WTC11 (cell line): ENCODE results near the gene RPL13A. TPM values are rescaled to one million over a fixed set of nuclear protein-coding genes. Genes with fewer than 3 reads are reported as not detected.

Experiments used
- CBFB ChIP-seq: sonication (generic); formaldehyde crosslinking; IDR thresholded peaks from 2 replicates; pipeline ENCODE4 v1.8.1; 2022; ENCODE audit warnings: mild to moderate bottlenecking, low read depth, missing genetic modification reagents
- EMX1 ChIP-seq: fragments of 250-450 bp; sonication (Bioruptor Pico); IDR thresholded peaks from 2 replicates; pipeline ENCODE4 v1.8.0; 2021; ENCODE audit warnings: mild to moderate bottlenecking
- ESRRA ChIP-seq: sonication (generic); formaldehyde crosslinking; IDR thresholded peaks from 2 replicates; pipeline ENCODE4 v1.8.1; 2022; ENCODE audit warnings: mild to moderate bottlenecking, missing genetic modification reagents, borderline replicate concordance
- FOXK1 ChIP-seq: sonication (generic); formaldehyde crosslinking; IDR thresholded peaks from 2 replicates; pipeline ENCODE4 v1.8.0; 2022; ENCODE audit warnings: mild to moderate bottlenecking, moderate library complexity, missing genetic modification reagents
- GTF2I ChIP-seq: fragments of 250-450 bp; sonication (Bioruptor Pico); conservative IDR thresholded peaks from 2 replicates; pipeline ENCODE4 v1.4.0; 2021; ENCODE audit warnings: mild to moderate bottlenecking
- NFATC4 ChIP-seq: fragments of 250-450 bp; sonication (Bioruptor Pico); IDR thresholded peaks from 2 replicates; pipeline ENCODE4 v1.9.0; 2021; ENCODE audit warnings: mild to moderate bottlenecking
- NR1H2 ChIP-seq: sonication (generic); formaldehyde crosslinking; IDR thresholded peaks from 2 replicates; pipeline ENCODE4 v1.9.0; 2021; ENCODE audit warnings: mild to moderate bottlenecking, moderate library complexity, missing genetic modification reagents
- OVOL2 ChIP-seq: fragments of 250-450 bp; sonication (Bioruptor Pico); IDR thresholded peaks from 2 replicates; pipeline ENCODE4 v1.9.0; 2021; ENCODE audit warnings: mild to moderate bottlenecking, borderline replicate concordance
- ZBTB21 ChIP-seq: sonication (generic); formaldehyde crosslinking; IDR thresholded peaks from 2 replicates; pipeline ENCODE4 v1.8.1; 2023; ENCODE audit warnings: mild to moderate bottlenecking, missing genetic modification reagents, borderline replicate concordance
- ZNF219 ChIP-seq: sonication (generic); formaldehyde crosslinking; IDR thresholded peaks from 2 replicates; pipeline ENCODE4 v1.8.0; 2023; ENCODE audit warnings: missing genetic modification reagents, mild to moderate bottlenecking, borderline replicate concordance
- total RNA-seq: library from RNA; stranded (reverse); gene quantifications from 3 replicates; pipeline ENCODE4 v1.2.3, GENCODE V29; 2021
- TF ChIP-seq, protein P1 (sequence below): fragments of 250-450 bp; sonication (Bioruptor Pico); IDR thresholded peaks from 2 replicates; pipeline ENCODE4 v1.9.0; 2021; ENCODE audit warnings: mild to moderate bottlenecking
- TF ChIP-seq, protein P2 (sequence below): sonication (generic); formaldehyde crosslinking; IDR thresholded peaks from 2 replicates; pipeline ENCODE4 v1.8.1; 2022; ENCODE audit warnings: mild to moderate bottlenecking, missing genetic modification reagents, moderate library complexity, borderline replicate concordance
- TF ChIP-seq, protein P3 (sequence below): sonication (generic); formaldehyde crosslinking; conservative IDR thresholded peaks from 2 replicates; pipeline ENCODE4 v1.8.1; 2022; ENCODE audit warnings: mild to moderate bottlenecking, missing genetic modification reagents
- TF ChIP-seq, protein P4 (sequence below): sonication (generic); formaldehyde crosslinking; IDR thresholded peaks from 2 replicates; pipeline ENCODE4 v1.8.0; 2022; ENCODE audit warnings: mild to moderate bottlenecking, missing genetic modification reagents
- TF ChIP-seq, protein P5 (sequence below): sonication (generic); formaldehyde crosslinking; IDR thresholded peaks from 2 replicates; pipeline ENCODE4 v1.8.1; 2023; ENCODE audit warnings: mild to moderate bottlenecking, missing genetic modification reagents, moderate library complexity
- TF ChIP-seq, protein P6 (sequence below): fragments of 250-450 bp; sonication (Bioruptor Pico); IDR thresholded peaks from 2 replicates; pipeline ENCODE4 v2.1.2; 2022; ENCODE audit warnings: mild to moderate bottlenecking, moderate library complexity
- TF ChIP-seq, protein P7 (sequence below): sonication (generic); formaldehyde crosslinking; IDR thresholded peaks from 2 replicates; pipeline ENCODE4 v1.8.0; 2023; ENCODE audit warnings: mild to moderate bottlenecking, missing genetic modification reagents
- TF ChIP-seq, protein P8 (sequence below): sonication (generic); formaldehyde crosslinking; IDR thresholded peaks from 2 replicates; pipeline ENCODE4 v1.8.0; 2023; ENCODE audit warnings: missing genetic modification reagents, mild to moderate bottlenecking, borderline replicate concordance
- TF ChIP-seq, protein P9 (sequence below): fragments of 250-450 bp; sonication (Bioruptor Pico); IDR thresholded peaks from 2 replicates; pipeline ENCODE4 v1.9.0; 2021; ENCODE audit warnings: mild to moderate bottlenecking, borderline replicate concordance

Gene RPL13A
- total RNA-seq, 1 experiment from 2014 or later = 3,861 TPM

DNA sequence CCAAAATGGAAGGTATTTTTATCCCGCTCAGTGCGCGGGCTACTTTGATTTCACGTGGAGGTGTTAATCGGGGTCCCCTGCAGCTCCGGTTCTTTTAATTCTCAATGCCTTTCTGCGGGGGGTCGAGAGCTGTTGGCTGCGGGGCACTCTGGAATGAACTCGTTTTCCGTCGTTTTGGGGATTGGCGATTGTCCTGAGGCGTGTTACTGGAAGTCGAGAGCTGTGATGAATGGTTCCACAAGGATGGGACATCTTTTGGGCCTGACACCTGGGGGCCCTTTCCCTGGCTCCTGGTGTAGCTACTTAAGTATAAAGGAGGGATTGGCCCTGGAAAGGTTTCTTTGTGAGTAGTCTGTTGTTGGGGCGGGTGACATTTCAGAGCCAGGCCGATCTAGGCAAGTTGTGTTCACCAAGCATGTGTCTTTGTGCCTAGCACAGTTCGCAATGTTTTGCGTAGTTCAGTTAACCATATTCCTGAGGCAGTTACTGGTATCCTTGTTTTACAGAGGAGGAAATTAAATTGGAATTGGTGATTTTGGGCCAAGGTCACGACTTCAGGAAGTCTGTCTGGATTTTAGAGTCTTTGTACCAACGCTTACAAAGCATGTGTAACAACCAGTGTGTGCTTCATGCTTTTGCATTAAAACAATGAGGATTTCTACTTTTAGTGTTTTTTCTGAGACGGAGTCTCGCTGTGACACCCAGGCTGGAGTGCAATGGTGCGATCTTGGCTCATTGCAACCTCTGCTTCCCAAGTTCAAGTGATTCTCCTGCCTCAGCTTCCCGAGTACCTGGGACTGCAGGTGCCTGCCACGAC is 846 bp downstream of the RPL13A start (continued):
- TF ChIP-seq, protein P1, sequence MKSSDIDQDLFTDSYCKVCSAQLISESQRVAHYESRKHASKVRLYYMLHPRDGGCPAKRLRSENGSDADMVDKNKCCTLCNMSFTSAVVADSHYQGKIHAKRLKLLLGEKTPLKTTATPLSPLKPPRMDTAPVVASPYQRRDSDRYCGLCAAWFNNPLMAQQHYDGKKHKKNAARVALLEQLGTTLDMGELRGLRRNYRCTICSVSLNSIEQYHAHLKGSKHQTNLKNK (CRISPR knock-in tag) = no peak
- no peak for TF ChIP-seq FOXK1 (CRISPR knock-in tag)
- TF ChIP-seq NR1H2 (CRISPR knock-in tag) = no peak
- TF ChIP-seq, protein P2, sequence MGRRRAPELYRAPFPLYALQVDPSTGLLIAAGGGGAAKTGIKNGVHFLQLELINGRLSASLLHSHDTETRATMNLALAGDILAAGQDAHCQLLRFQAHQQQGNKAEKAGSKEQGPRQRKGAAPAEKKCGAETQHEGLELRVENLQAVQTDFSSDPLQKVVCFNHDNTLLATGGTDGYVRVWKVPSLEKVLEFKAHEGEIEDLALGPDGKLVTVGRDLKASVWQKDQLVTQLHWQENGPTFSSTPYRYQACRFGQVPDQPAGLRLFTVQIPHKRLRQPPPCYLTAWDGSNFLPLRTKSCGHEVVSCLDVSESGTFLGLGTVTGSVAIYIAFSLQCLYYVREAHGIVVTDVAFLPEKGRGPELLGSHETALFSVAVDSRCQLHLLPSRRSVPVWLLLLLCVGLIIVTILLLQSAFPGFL (CRISPR knock-in tag) = no peak
- TF ChIP-seq, protein P3, sequence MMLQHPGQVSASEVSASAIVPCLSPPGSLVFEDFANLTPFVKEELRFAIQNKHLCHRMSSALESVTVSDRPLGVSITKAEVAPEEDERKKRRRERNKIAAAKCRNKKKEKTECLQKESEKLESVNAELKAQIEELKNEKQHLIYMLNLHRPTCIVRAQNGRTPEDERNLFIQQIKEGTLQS (CRISPR knock-in tag) = no peak
- TF ChIP-seq, protein P4, sequence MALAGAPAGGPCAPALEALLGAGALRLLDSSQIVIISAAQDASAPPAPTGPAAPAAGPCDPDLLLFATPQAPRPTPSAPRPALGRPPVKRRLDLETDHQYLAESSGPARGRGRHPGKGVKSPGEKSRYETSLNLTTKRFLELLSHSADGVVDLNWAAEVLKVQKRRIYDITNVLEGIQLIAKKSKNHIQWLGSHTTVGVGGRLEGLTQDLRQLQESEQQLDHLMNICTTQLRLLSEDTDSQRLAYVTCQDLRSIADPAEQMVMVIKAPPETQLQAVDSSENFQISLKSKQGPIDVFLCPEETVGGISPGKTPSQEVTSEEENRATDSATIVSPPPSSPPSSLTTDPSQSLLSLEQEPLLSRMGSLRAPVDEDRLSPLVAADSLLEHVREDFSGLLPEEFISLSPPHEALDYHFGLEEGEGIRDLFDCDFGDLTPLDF (CRISPR knock-in tag) = no peak
- TF ChIP-seq EMX1 (CRISPR knock-in tag) = peak; percentile 88; the same call in 1 of the 2 replicates
- TF ChIP-seq CBFB (CRISPR knock-in tag) = no peak
- no peak for TF ChIP-seq ESRRA (CRISPR knock-in tag)
- no peak for TF ChIP-seq NFATC4
- TF ChIP-seq ZNF219 (CRISPR knock-in tag) = no peak
- TF ChIP-seq, protein P5, sequence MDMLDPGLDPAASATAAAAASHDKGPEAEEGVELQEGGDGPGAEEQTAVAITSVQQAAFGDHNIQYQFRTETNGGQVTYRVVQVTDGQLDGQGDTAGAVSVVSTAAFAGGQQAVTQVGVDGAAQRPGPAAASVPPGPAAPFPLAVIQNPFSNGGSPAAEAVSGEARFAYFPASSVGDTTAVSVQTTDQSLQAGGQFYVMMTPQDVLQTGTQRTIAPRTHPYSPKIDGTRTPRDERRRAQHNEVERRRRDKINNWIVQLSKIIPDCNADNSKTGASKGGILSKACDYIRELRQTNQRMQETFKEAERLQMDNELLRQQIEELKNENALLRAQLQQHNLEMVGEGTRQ (CRISPR knock-in tag) = no peak
- TF ChIP-seq, protein P6, sequence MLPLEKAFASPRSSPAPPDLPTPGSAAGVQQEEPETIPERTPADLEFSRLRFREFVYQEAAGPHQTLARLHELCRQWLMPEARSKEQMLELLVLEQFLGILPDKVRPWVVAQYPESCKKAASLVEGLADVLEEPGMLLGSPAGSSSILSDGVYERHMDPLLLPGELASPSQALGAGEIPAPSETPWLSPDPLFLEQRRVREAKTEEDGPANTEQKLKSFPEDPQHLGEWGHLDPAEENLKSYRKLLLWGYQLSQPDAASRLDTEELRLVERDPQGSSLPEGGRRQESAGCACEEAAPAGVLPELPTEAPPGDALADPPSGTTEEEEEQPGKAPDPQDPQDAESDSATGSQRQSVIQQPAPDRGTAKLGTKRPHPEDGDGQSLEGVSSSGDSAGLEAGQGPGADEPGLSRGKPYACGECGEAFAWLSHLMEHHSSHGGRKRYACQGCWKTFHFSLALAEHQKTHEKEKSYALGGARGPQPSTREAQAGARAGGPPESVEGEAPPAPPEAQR (CRISPR knock-in tag) = no peak
- TF ChIP-seq, protein P7, sequence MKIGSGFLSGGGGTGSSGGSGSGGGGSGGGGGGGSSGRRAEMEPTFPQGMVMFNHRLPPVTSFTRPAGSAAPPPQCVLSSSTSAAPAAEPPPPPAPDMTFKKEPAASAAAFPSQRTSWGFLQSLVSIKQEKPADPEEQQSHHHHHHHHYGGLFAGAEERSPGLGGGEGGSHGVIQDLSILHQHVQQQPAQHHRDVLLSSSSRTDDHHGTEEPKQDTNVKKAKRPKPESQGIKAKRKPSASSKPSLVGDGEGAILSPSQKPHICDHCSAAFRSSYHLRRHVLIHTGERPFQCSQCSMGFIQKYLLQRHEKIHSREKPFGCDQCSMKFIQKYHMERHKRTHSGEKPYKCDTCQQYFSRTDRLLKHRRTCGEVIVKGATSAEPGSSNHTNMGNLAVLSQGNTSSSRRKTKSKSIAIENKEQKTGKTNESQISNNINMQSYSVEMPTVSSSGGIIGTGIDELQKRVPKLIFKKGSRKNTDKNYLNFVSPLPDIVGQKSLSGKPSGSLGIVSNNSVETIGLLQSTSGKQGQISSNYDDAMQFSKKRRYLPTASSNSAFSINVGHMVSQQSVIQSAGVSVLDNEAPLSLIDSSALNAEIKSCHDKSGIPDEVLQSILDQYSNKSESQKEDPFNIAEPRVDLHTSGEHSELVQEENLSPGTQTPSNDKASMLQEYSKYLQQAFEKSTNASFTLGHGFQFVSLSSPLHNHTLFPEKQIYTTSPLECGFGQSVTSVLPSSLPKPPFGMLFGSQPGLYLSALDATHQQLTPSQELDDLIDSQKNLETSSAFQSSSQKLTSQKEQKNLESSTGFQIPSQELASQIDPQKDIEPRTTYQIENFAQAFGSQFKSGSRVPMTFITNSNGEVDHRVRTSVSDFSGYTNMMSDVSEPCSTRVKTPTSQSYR (CRISPR knock-in tag) = no peak
- TF ChIP-seq GTF2I (CRISPR knock-in tag) = no peak
- TF ChIP-seq, protein P8, sequence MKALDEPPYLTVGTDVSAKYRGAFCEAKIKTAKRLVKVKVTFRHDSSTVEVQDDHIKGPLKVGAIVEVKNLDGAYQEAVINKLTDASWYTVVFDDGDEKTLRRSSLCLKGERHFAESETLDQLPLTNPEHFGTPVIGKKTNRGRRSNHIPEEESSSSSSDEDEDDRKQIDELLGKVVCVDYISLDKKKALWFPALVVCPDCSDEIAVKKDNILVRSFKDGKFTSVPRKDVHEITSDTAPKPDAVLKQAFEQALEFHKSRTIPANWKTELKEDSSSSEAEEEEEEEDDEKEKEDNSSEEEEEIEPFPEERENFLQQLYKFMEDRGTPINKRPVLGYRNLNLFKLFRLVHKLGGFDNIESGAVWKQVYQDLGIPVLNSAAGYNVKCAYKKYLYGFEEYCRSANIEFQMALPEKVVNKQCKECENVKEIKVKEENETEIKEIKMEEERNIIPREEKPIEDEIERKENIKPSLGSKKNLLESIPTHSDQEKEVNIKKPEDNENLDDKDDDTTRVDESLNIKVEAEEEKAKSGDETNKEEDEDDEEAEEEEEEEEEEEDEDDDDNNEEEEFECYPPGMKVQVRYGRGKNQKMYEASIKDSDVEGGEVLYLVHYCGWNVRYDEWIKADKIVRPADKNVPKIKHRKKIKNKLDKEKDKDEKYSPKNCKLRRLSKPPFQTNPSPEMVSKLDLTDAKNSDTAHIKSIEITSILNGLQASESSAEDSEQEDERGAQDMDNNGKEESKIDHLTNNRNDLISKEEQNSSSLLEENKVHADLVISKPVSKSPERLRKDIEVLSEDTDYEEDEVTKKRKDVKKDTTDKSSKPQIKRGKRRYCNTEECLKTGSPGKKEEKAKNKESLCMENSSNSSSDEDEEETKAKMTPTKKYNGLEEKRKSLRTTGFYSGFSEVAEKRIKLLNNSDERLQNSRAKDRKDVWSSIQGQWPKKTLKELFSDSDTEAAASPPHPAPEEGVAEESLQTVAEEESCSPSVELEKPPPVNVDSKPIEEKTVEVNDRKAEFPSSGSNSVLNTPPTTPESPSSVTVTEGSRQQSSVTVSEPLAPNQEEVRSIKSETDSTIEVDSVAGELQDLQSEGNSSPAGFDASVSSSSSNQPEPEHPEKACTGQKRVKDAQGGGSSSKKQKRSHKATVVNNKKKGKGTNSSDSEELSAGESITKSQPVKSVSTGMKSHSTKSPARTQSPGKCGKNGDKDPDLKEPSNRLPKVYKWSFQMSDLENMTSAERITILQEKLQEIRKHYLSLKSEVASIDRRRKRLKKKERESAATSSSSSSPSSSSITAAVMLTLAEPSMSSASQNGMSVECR (CRISPR knock-in tag) = no peak
- TF ChIP-seq OVOL2 (CRISPR knock-in tag) = no peak; the same call in 1 of the 2 replicates
- no peak for TF ChIP-seq ZBTB21
- TF ChIP-seq, protein P9, sequence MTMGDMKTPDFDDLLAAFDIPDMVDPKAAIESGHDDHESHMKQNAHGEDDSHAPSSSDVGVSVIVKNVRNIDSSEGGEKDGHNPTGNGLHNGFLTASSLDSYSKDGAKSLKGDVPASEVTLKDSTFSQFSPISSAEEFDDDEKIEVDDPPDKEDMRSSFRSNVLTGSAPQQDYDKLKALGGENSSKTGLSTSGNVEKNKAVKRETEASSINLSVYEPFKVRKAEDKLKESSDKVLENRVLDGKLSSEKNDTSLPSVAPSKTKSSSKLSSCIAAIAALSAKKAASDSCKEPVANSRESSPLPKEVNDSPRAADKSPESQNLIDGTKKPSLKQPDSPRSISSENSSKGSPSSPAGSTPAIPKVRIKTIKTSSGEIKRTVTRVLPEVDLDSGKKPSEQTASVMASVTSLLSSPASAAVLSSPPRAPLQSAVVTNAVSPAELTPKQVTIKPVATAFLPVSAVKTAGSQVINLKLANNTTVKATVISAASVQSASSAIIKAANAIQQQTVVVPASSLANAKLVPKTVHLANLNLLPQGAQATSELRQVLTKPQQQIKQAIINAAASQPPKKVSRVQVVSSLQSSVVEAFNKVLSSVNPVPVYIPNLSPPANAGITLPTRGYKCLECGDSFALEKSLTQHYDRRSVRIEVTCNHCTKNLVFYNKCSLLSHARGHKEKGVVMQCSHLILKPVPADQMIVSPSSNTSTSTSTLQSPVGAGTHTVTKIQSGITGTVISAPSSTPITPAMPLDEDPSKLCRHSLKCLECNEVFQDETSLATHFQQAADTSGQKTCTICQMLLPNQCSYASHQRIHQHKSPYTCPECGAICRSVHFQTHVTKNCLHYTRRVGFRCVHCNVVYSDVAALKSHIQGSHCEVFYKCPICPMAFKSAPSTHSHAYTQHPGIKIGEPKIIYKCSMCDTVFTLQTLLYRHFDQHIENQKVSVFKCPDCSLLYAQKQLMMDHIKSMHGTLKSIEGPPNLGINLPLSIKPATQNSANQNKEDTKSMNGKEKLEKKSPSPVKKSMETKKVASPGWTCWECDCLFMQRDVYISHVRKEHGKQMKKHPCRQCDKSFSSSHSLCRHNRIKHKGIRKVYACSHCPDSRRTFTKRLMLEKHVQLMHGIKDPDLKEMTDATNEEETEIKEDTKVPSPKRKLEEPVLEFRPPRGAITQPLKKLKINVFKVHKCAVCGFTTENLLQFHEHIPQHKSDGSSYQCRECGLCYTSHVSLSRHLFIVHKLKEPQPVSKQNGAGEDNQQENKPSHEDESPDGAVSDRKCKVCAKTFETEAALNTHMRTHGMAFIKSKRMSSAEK (CRISPR knock-in tag) = no peak
